ENCODE data around the gene MDGA2.

The MDGA2 gene

GRCh38 chr14:46964378-46964777 lies 711.0 kb downstream of the MDGA2 start:
- H3K9me2 ChIP-seq (replicated peaks; ENCODE audit: insufficient read depth, low read length): no peaks in the 10 kb centered on the region; the same call in 1 of the 2 replicates
- no peaks in the 10 kb centered on the region for H3K9me3 ChIP-seq (ENCODE audit: insufficient read depth, low read length)
- H4K20me1 ChIP-seq (ENCODE audit: low read depth, low read length): no peaks in the 10 kb centered on the region
- no peak for TF ChIP-seq CTCF (IDR thresholded peaks at IDR 0.05; ENCODE audit: insufficient read depth, low read length, poor library complexity, severe bottlenecking)
- TF ChIP-seq EZH2phosphoT487 (conservative IDR thresholded peaks at IDR 0.05; ENCODE audit: low read length): no peak
- no peaks in the 10 kb centered on the region for H3K36me3 ChIP-seq (ENCODE audit: low read length)
- no peaks in the 10 kb centered on the region for H3K79me2 ChIP-seq (ENCODE audit: insufficient read depth, low read length)
- H2AFZ ChIP-seq (ENCODE audit: low read depth, low read length, severe bottlenecking): no peak overlapping the region
- H3F3A ChIP-seq (ENCODE audit: insufficient read depth): no peaks in the 10 kb centered on the region
- H3K27ac ChIP-seq (ENCODE audit: low read depth, low read length): no peak overlapping the region
- no peak overlapping the region for H3K9ac ChIP-seq (ENCODE audit: low read length)
- no peak overlapping the region for H3K4me2 ChIP-seq (ENCODE audit: low read depth, low read length, poor library complexity, severe bottlenecking)
- no peak overlapping the region for H3K4me3 ChIP-seq (ENCODE audit: insufficient read depth, low read length, poor library complexity, severe bottlenecking)
- H3K27me3 ChIP-seq (ENCODE audit: low read length): no peaks in the 10 kb centered on the region

DNA sequence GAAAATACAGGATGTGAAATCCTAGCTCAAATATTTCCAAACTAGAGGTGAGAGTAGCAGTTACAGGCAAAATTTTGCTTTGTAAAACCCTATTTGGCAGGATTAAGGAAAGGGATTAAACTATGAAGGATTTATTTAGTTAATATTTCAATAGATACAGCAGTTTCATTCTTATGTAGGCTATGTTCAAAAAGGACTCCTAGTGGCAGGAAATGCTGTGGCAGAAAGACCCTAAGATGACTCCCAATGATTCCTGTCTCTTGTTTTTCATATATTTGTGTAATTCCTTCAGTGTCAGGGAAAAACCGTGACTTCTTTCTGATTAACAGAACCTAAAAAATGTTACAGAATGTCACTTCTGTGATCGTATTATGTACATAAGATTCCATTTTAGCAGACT lies 724.3 kb downstream of the MDGA2 start:
- no peak overlapping the region for H3K27ac ChIP-seq (ENCODE audit: low read depth, low read length)
- H3F3A ChIP-seq (ENCODE audit: insufficient read depth): no peaks in the 10 kb centered on the region
- no peaks in the 10 kb centered on the region for H4K20me1 ChIP-seq (ENCODE audit: low read depth, low read length)
- TF ChIP-seq EZH2phosphoT487 (conservative IDR thresholded peaks at IDR 0.05; ENCODE audit: low read length): no peak
- no peak for TF ChIP-seq CTCF (IDR thresholded peaks at IDR 0.05; ENCODE audit: insufficient read depth, low read length, poor library complexity, severe bottlenecking)
- no peaks in the 10 kb centered on the region for H3K9me2 ChIP-seq (replicated peaks; ENCODE audit: insufficient read depth, low read length)
- H3K27me3 ChIP-seq (ENCODE audit: low read length): no peaks in the 10 kb centered on the region
- H3K9me3 ChIP-seq (ENCODE audit: insufficient read depth, low read length): 0 out of 2 replicates have a peak, but pooled peaks cover 4% of the 10 kb centered on the region
- no peak overlapping the region for H3K4me2 ChIP-seq (ENCODE audit: low read depth, low read length, poor library complexity, severe bottlenecking)
- no peak overlapping the region for H3K9ac ChIP-seq (ENCODE audit: low read length)
- H2AFZ ChIP-seq (ENCODE audit: low read depth, low read length, severe bottlenecking): no peak overlapping the region
- H3K79me2 ChIP-seq (ENCODE audit: insufficient read depth, low read length): no peaks in the 10 kb centered on the region
- no peak overlapping the region for H3K4me3 ChIP-seq (ENCODE audit: insufficient read depth, low read length, poor library complexity, severe bottlenecking)
- no peaks in the 10 kb centered on the region; the same call in 1 of the 2 replicates for H3K36me3 ChIP-seq (ENCODE audit: low read length)

GRCh38 chr14:46940611-46941010 lies 734.8 kb downstream of the MDGA2 start:
- Histone ChIP-seq H3K4me3 (ENCODE audit: insufficient read depth, low read length, poor library complexity, severe bottlenecking) (no peak overlapping the region), H3K9me2 (replicated peaks; ENCODE audit: insufficient read depth, low read length) (no peaks in the 10 kb centered on the region), H3K36me3 (ENCODE audit: low read length) (no peaks in the 10 kb centered on the region), H3F3A (ENCODE audit: insufficient read depth) (no peaks in the 10 kb centered on the region), H3K9me3 (ENCODE audit: insufficient read depth, low read length) (0 out of 2 replicates have a peak, but pooled peaks cover 5% of the 10 kb centered on the region), H3K4me2 (ENCODE audit: low read depth, low read length, poor library complexity, severe bottlenecking) (no peak overlapping the region), H2AFZ (ENCODE audit: low read depth, low read length, severe bottlenecking) (peak overlapping the region; percentile 18), H3K27ac (ENCODE audit: low read depth, low read length) (no peak overlapping the region), H3K27me3 (ENCODE audit: low read length) (no peaks in the 10 kb centered on the region), H4K20me1 (ENCODE audit: low read depth, low read length) (no peaks in the 10 kb centered on the region), H3K9ac (ENCODE audit: low read length) (no peak overlapping the region), H3K79me2 (ENCODE audit: insufficient read depth, low read length) (no peaks in the 10 kb centered on the region)
- TF ChIP-seq EZH2phosphoT487 (conservative IDR thresholded peaks at IDR 0.05; ENCODE audit: low read length): no peak
- TF ChIP-seq CTCF (IDR thresholded peaks at IDR 0.05; ENCODE audit: insufficient read depth, low read length, poor library complexity, severe bottlenecking): no peak

All from SU-DHL-6 (cell line).